GM19397 (cell line): Measurements from ENCODE around the gene CLEC4M.
"Not testable (repeated sequence)": the region's sequence is repeated elsewhere in the genome, so short reads cannot be mapped to it uniquely, and the experiment has no call there.

Experiments
- ATAC-seq: cut with Tn5 transposase; IDR thresholded peaks from one replicate; pipeline ENCODE4 v1.9.1; 2021; ENCODE audit warnings: mild to moderate bottlenecking, moderate library complexity; ENCODE audit not compliant: unreplicated experiment

CLEC4M gene

DNA sequence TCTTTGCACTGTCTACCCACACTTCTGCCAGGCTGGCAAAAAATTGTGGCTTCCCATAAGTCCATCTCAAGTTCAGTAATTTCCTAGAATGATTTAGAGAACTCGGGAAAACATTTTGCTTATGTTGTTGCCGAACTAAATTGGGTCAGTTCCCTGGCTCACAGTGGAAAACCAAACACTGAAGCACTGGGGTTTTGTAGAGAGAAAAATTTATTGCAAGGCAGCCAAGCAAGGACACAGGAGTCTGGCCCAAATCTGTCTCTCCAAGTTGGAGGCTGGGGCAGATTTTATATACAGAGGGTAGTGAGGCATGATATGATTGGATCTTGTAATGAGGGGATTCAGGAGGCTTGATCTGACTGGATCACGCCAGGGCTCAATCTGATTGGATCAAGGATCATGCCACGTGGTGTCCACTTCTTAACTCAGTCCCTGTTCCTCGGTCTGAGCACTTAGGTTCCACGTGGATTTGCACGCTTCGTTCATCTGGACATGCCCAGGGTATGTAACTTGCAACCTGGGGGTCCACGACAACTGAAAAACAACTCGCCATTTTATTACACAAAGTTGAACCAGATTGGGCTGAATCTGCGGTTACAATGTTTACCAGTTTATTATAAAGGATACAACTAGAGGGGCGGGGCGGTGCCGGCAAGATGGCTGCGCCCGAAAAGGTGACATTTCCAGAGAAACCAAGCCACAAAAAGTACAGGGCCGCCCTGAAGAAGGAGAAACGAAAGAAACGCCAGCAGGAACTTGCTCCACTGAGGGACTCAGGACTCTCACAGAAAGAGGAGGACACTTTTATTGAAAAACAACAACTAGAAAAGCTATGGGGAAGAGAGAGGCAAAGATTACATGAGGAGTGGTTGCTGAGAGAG, 23.0 kb upstream of the CLEC4M start:
- ATAC-seq, result no peak

DNA sequence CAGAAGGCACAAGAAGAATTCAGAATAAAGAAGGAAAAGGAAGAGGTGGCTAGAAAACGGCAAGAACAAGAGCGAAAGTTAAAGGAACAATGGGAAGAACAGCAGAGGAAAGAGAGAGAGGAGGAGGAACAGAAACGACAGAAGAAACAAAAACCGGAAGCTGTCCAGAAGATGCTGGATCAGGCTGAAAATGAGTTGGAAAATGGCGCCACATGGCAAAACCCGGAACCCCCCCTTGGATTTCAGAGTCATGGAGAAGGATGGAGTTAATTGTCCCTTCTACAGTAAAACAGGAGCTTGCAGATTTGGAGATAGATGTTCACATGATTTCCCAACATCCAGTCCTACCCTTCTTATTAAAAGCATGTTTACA, 22.4 kb upstream of the CLEC4M start:
- ATAC-seq, result no peak

DNA sequence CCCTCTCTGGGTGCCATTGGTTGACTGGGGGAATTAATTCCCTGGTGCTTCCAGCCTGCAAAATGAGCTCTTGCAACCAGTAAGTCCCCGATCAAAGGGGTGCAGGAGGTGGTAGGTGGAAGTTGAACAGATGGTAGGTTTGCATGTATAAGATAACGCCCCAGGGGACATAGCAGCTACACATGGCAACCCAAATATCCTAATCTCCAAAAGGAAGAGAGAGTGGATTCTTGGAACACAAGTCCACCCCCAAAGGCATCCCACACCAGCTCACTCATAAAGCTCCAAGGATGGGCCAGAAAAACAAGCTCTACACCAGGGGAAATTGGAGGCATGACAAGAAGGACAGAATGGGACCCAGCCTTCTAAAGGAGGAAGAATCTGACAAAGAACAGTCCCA, 20.5 kb upstream of the CLEC4M start:
- no peak for ATAC-seq

DNA sequence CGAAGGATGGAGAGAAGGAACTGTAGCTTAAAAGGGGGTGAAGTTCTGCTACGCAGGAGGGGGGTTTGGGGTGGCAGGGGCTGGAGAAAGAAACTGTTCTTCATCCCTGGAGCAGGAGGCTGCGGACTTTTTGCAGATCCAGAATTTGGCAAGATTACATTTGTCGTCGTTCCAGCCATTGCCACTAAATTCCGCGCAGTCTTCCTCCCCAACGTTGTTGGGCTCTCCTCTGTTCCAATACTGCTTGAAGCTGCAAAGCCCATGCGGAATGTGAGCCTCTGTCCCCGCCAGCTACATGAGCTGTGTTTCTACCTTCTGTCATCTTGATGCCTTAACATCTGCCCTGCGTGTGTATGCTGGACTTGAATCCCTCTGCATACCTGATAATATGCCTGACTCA, 20.1 kb upstream of the CLEC4M start:
- ATAC-seq, result no peak

DNA sequence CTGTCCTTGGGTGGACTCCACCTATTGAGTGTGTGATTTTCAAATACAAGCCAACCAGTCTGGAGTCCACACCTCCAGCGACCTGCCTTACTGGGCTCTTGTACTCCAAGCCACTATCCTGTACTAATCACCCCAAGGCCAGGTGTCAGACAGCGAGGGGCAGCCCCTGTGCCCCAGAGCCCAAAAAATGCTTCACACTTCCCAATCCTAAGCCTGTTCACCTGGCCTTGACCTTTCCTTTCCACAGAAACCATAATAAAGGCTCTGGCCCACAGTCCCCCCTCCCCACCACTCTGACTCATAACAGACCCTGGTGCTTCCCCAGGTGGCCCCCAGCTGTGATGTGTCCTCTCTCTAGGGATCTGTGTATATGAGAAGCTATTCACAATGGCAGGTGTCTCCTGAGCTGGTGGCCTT, 19.6 kb upstream of the CLEC4M start:
- peak; percentile 66 for ATAC-seq

DNA sequence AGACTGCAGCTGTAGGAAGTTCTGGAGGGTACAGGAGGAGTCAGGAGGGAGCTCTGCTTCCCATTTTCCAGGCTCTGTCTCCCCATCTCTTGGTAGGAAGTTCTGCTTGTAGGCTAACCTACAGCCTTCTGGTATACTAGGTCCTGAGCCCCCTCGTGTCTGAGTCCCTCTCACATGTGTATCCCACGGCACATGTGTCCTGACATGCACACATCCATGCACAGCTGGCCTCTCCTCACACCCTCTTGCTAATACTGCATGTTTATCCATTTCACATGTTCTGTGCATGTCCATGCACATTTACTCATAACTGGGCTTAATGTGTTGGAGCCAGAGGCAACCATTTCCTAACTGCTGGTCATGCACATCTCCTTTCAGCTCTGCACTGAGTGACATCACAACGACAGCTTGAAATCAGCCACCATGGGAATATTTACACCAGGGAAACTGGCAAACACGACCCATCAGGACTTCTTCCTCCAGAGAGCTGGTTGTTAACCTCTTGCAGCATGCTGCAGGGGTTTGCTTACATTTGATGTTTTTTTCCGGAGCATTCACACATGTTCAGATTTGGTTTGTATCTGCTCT, 18.8 kb upstream of the CLEC4M start:
- ATAC-seq, result no peak

DNA sequence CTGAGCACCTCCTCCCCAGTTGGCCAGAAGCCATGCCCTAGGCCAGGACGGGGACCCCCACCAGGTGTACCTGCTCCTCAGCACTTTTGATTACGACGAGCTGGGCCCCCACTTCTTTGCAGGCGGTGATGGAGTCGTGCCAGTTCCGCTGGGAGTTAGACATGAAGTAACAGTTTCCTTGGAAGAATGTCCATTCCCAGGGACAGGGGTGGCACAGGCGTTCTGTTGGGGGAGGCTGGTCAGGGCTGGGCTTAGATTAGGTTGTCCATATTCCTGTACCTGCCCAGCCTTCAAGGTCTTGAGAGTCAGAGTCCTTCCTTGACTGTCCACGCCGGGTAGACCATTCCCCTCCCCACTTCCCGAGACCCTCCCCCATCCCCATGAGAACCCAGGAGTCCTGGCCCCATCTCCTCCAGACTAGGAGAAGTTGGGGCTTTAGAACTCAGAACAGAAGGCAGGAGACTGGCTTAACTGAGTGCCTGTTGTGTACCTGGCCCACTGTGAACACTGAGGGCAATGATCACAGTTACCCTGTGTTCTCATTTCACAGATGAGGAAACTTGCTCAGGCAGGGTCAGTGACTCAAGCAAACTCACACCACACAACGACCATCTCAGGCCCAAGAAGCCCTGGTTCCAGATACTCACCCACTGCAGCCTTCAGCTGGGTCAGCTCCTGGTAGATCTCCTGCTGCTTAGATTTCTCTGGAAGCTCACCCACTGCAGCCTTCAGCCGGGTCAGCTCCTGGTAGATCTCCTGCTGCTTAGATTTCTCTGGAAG, 18.0 kb upstream of the CLEC4M start:
- no peak for ATAC-seq

DNA sequence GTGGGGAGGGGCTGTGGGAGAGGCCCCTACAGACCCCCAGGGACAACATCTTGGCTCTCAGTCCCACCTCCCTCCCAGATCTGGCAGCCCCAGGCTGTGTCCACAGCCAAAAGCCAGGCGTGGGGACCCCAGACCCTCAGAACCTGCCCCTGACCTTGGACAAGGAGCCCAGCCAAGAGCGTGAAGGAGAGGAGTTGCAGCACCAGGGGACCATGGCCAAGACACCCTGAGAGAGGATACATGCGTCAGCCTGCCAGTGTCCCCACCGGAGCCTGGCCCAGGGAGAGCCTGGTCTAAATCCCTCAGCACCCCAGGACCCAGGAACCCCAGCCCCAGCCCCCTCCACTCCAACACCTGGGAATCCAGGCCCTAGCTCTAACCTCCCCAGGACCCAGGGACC, 16.7 kb upstream of the CLEC4M start:
- ATAC-seq, result not testable (repeated sequence)

DNA sequence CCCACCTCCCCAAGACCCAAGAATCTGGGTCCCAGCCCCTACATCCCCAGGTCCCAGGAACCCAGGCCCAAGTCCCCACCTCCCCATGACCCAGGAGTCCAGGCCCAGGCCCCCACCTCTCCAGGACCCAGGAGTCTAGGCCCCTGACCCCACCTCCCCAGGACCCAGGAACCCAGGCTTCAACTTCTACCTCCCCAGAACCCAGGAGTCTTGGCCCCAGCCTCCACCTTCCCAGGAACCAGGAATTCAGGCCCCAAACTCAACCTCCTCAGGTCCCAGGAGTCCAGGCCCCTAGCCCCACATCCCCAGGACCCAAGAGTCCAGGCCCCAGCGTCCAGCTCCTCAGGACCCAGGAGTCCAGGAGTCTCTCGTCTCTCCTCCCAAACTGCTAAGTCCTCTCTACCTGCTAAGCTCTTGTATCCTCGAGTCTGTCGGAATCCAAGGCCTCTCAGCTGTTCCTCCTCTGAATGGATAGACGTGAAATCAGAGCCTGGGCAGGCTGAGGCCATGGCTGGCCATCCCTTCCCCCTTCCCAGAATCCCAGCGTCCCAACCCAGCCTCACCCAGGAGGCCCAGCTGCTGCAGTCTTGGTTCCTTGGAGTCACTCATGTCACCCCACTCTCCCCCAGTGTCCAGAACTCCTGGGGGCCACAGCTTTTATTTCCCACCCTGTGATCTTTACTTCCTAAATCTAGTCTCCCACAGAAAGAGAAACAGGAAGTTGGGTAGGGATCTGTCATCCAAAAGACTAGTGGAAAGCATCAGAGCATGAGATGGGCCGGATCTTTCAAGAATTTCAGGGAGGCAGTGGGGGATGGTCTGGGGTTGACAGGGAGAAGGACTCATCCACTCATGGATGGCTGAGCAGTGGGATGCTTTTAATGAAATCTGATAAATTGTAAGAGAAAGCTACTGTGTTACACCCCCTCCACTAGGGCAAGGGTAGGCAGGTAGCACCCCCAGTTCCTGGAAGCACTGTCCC, 15.8 kb upstream of the CLEC4M start, which contains the start of gene CD209:
Gene CD209, minus strand, starts transcription at position 632 of the 982 bp plus-strand sequence. Its CDS starts 23 bp downstream, at position 609.
- ATAC-seq, result no peak

DNA sequence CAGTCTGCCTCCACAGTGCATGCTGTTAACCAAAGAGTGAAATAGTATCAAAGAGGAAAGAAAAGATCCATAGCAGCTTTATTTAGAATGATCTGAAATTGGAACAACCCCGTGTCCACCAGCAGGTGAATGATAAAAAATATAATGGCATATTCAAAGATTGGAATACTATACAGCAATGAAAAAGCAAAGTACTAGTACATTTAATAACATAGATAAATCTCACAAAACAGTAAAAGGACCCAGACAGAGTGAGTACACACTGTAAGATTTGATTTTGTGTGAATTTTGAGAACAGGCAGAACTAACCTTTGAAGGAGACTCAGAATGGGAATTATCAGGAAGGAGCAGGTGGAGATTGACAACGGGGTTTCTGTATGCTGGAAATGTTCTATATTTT, 14.9 kb upstream of the CLEC4M start:
- ATAC-seq, result no peak

DNA sequence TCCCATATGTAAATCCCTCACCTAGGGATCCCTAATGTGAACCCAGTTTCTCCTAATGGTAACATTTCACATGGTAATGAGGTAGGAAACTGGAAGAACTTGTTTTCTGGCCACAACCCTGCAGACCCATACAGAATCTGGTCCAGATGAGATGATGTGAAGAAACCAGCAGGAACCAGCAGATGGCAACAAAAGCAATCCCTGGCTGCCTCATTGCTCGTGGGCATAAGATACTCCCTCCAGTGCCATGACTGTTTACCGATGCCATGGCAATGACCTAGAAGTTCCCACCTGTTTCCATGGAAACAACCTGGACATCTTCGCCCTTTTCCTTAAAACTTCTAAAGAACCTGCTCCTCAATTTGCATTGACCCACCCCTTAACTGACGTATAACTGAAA, 14.3 kb upstream of the CLEC4M start:
- ATAC-seq, result no peak

DNA sequence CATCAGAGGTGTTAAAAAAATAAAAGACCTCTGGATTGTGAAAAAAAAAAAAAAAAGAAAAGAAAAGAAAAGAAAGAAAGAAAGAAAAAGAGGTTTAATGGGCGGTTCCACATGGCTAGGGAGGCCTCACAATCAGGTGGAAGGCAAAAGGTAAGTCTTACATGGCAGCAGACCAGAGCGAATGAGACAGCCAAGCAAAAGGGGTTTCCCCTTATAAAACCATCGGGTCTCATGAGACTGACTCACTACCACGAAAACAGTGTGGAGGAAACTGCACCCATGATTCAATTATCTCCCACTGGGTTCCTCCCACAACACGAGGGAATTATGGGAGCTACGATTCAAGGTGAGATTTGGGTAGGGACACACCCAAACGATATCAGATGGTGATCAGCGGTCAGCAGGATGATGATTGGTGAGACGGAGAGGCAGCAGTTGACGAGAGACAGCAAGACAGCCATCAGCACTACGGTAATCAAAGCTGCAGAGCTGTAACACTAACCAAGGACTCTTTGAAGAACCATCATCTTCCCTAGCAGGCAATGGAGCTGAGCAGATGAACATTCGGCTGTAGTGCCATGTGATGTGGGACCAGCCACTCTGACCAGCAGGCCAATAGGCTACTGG, 11.8 kb upstream of the CLEC4M start:
- ATAC-seq, result no peak

DNA sequence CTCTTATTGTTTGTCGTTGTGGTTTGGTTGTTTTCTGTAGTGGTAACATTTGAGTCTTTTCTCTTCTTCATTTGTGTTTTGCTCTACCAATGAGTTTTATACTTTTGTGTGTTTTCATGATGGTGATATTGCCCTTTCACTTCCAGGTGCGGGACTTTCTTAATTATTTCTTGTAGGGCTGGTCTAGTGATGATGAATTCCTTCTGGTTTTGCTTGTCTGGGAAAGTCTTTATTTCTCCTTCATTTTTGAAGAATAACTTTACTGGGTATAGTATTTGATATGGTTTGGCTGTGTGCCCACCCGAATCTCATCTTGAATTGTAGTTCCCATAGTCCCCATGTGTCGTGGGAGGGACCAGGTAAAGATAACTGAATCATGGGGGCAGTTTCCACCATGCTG, 6.8 kb upstream of the CLEC4M start:
- ATAC-seq, result no peak

DNA sequence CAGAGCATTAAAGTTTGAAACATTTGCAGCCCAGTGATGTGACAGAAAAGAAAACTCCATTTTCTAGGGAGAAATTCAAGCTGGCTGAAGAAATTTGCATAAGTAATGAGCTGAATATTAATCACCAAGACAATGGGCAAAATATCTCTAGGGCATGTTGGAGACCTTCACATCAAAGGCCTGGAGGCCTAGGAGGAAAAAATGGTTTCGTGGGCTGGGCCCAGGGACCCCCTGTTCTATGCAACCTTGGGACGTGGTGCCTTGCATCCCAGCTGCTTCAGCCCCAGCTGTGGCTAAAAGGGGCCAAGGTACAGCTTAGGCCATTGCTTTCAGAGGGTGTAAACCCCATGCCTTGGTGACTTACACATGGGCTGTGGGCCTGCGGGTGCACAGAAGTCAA, 5.7 kb upstream of the CLEC4M start:
- ATAC-seq, result no peak

DNA sequence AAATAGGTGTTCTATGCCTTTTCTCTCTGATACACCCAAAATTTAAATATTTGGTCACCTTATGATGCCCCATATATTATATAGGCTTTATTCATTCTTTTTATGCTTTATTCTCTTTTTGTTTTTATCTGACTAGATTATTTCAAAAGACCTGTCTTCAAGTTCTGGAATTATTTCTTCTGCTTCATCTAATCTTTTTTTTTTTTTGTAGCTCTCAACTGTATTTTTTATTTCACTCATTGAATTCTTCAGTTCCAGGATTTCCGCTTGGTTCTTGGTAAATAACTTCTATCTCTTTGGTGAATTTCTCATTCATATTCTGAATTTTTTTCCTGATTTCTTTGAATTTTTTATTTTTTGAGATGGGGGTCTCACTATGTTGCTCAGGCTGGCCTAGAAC, 3.9 kb upstream of the CLEC4M start:
- ATAC-seq, result no peak

DNA sequence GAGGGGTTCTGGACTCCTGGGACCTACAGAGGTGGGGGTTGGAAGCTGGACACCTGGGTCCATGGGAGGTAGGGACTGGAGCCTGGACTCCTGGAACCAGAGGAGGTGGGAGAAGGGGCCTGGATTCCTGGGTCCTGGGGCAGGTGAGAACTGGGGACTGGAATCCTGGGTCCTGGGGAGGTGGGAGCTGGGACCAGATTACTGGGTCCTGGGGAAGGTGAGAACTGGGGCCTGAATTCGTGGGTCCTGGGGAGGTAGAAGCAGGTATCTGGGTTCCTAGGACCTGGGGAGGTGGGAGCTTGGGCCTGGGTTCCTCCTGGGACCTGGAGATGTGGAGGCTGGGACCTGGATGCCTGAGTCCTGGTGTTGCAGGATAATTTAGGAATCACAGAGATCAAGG, 653 bp downstream of the CLEC4M start:
- ATAC-seq, result no peak

DNA sequence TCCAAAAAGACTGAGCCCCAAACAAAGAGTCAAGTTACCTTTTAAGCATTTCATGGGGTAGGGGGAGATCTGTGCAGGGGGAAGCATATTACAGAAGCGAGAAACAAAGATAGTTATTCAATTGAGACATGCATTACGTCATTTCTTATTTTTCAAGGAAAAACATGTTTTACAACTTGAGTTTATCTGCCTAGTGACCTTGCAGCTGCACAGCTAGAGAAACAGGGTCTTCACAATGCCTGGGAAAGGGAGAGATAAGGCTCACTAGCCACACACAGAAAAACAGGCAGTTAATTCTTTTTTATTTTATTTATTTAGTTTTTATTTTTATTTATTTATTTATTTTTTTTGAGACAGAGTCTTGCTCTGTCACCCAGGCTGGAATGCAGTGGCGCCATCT, 1.1 kb downstream of the CLEC4M start:
- not testable (repeated sequence) for ATAC-seq

DNA sequence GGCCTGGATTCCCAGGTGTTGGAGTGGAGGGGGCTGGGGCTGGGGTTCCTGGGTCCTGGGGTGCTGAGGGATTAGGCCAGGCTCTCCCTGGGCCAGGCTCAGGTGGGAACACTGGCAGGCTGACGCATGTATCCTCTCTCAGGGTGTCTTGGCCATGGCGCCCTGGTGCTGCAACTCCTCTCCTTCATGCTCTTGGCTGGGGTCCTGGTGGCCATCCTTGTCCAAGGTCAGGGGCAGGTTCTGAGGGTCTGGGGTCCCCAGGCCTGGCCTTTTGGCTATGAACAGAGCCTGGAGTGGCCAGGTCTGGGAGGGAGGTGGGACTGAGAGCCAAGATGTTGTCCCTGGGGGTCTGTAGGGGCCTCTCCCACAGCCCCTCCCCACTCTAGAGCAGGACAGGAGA, 2.0 kb downstream of the CLEC4M start:
- not testable (repeated sequence) for ATAC-seq

DNA sequence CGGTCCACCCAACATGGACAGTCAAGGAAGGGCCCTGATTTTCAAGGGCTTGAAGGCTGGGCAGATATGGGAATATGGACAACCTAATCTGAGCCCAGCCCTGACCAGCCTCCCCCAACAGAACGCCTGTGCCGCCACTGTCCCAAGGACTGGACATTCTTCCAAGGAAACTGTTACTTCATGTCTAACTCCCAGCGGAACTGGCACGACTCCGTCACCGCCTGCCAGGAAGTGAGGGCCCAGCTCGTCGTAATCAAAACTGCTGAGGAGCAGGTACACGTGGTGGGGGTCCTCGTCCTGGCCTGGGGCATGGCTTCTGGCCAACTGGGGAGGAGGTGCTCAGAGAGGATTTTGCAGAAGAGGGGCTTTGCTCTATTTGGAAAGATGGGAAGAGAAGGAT, 3.5 kb downstream of the CLEC4M start:
- ATAC-seq, result no peak

DNA sequence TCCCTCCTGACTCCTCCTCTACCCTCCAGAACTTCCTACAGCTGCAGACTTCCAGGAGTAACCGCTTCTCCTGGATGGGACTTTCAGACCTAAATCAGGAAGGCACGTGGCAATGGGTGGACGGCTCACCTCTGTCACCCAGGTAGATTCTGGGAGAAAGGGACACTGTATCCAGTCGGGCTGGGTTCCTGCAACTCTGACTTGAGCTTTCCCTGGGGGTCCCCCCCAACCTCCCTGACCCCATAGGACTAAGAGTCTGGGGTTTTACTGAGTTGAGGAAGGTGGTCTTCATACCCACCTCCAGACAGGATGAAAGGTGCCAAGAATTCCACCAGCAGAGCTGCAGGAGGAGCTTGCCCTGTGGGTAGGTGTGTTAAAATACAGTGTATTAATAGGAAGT, 4.4 kb downstream of the CLEC4M start:
- no peak for ATAC-seq
